ENCODE data around the gene HGF. TPM values are rescaled to one million over a fixed set of nuclear protein-coding genes. Genes with fewer than 3 reads are reported as not detected.

The HGF gene
- polyA plus RNA-seq, 1 experiment, result 1.1 TPM

GRCh38 chr7:81715984-81716588 lies 53.8 kb downstream of the HGF start:
- H3K36me3 ChIP-seq (ENCODE audit: control insufficient read depth, insufficient read depth, low read length), result no peaks in the 10 kb centered on the region
- no peak overlapping the region for H3K4me3 ChIP-seq (ENCODE audit: low read depth, low read length)
- no peak for DNase-seq (ENCODE audit: low read depth)
- H3K27me3 ChIP-seq (ENCODE audit: control insufficient read depth, insufficient read depth, low read length), result no peaks in the 10 kb centered on the region
- CTCF ChIA-PET, result interaction anchor here (0.6 to 2.5 kb wide), 5 partner anchors 10 to 301 kb away, joined by 3 to 14 read pairs (median 4); no protein-coding TSS in a partner anchor
- POLR2A ChIA-PET, result no interaction called here
- TF ChIP-seq, protein P1, sequence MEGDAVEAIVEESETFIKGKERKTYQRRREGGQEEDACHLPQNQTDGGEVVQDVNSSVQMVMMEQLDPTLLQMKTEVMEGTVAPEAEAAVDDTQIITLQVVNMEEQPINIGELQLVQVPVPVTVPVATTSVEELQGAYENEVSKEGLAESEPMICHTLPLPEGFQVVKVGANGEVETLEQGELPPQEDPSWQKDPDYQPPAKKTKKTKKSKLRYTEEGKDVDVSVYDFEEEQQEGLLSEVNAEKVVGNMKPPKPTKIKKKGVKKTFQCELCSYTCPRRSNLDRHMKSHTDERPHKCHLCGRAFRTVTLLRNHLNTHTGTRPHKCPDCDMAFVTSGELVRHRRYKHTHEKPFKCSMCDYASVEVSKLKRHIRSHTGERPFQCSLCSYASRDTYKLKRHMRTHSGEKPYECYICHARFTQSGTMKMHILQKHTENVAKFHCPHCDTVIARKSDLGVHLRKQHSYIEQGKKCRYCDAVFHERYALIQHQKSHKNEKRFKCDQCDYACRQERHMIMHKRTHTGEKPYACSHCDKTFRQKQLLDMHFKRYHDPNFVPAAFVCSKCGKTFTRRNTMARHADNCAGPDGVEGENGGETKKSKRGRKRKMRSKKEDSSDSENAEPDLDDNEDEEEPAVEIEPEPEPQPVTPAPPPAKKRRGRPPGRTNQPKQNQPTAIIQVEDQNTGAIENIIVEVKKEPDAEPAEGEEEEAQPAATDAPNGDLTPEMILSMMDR (IDR thresholded peaks at IDR 0.05; ENCODE audit: insufficient read depth, low read depth, low read length), result peak; percentile 25; the same call in 1 of the 2 replicates

- CTCF ChIA-PET, result interaction anchor here (1.6 kb wide), 1 partner anchor 211 kb away, joined by 3 read pairs; no protein-coding TSS in a partner anchor
- no peak overlapping the region for H3K4me3 ChIP-seq (ENCODE audit: low read depth, low read length)
- TF ChIP-seq, protein P1 (IDR thresholded peaks at IDR 0.05; ENCODE audit: insufficient read depth, low read depth, low read length), result no peak
- no peaks in the 10 kb centered on the region for H3K36me3 ChIP-seq (ENCODE audit: control insufficient read depth, insufficient read depth, low read length)
- POLR2A ChIA-PET, result no interaction called here
- H3K27me3 ChIP-seq (ENCODE audit: control insufficient read depth, insufficient read depth, low read length), result no peaks in the 10 kb centered on the region
- no peak for DNase-seq (ENCODE audit: low read depth)
Measured at GRCh38 chr7:81714306-81714705, 55.5 kb downstream of the HGF start.

GRCh38 chr7:81710751-81711150 lies 59.1 kb downstream of the HGF start:
- ChIA-PET POLR2A (no interaction called here), CTCF (interaction anchor here (0.9 kb wide), 1 partner anchor 56 kb away, joined by 3 read pairs; no protein-coding TSS in a partner anchor)
- Histone ChIP-seq H3K36me3 (ENCODE audit: control insufficient read depth, insufficient read depth, low read length) (no peaks in the 10 kb centered on the region), H3K4me3 (ENCODE audit: low read depth, low read length) (no peak overlapping the region), H3K27me3 (ENCODE audit: control insufficient read depth, insufficient read depth, low read length) (no peaks in the 10 kb centered on the region)
- no peak for DNase-seq (ENCODE audit: low read depth)
- TF ChIP-seq, protein P1 (IDR thresholded peaks at IDR 0.05; ENCODE audit: insufficient read depth, low read depth, low read length), result no peak

- H3K36me3 ChIP-seq (ENCODE audit: control insufficient read depth, insufficient read depth, low read length), result no peaks in the 10 kb centered on the region
- CTCF ChIA-PET, result no interaction called here
- H3K27me3 ChIP-seq (ENCODE audit: control insufficient read depth, insufficient read depth, low read length), result no peaks in the 10 kb centered on the region
- H3K4me3 ChIP-seq (ENCODE audit: low read depth, low read length), result no peak overlapping the region
- POLR2A ChIA-PET, result no interaction called here
- DNase-seq (ENCODE audit: low read depth), result no peak
- TF ChIP-seq, protein P1 (IDR thresholded peaks at IDR 0.05; ENCODE audit: insufficient read depth, low read depth, low read length), result no peak
Measured at GRCh38 chr7:81709836-81710235, 60.0 kb downstream of the HGF start.

GRCh38 chr7:81707966-81708365 lies 61.9 kb downstream of the HGF start:
- DNase-seq (ENCODE audit: low read depth), result no peak
- Histone ChIP-seq H3K36me3 (ENCODE audit: control insufficient read depth, insufficient read depth, low read length) (no peaks in the 10 kb centered on the region), H3K27me3 (ENCODE audit: control insufficient read depth, insufficient read depth, low read length) (no peaks in the 10 kb centered on the region), H3K4me3 (ENCODE audit: low read depth, low read length) (no peak overlapping the region)
- CTCF ChIA-PET, result no interaction called here
- TF ChIP-seq, protein P1 (IDR thresholded peaks at IDR 0.05; ENCODE audit: insufficient read depth, low read depth, low read length), result no peak
- POLR2A ChIA-PET, result no interaction called here
